DMS79 treated with DMSO at 0.1 percent for 48 hours (cell line): ENCODE data around the gene IRF7.

Experiments
- DNase-seq: peaks from one replicate; lab custom pipeline; 2025; lab: John Stamatoyannopoulos, UW

Gene IRF7

DNA sequence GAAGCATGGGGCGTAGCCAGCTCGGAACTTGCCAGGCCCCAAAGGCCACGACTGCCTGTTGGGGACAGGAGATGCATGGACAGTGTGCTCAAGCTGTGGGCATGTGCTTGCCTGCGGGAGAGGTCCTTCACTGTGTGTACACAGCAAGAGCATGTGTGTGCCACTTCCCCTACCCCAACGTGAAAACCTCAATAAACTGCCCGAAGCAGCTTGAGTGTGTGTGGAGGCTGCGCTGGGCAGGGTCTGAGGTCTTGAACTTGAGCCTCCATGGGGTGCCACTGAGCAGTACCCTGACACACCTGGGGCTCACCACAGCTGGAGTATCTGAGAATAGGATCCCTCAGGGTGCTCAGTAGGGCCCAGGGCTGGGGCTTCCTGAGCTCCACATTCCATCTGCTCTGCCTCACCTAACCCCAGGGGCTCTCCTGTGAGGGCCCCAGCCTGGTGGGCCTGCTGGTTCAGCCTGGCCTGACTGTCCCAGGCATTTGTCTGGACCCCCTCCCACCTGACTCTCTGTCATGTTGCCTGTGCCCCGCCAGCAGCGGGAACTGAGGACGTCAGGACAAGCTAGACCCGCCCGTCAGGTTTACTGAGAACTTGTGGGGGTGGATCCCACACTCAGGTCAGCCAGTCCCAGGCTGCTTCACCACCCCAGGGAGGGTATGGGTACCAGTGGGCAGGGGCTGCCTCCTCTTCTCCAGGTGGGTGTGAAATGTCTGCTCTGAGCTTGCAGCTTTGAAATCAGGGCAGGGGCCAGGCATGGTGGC lies 51.8 kb downstream of the IRF7 start:
- DNase-seq, result no peak

DNA sequence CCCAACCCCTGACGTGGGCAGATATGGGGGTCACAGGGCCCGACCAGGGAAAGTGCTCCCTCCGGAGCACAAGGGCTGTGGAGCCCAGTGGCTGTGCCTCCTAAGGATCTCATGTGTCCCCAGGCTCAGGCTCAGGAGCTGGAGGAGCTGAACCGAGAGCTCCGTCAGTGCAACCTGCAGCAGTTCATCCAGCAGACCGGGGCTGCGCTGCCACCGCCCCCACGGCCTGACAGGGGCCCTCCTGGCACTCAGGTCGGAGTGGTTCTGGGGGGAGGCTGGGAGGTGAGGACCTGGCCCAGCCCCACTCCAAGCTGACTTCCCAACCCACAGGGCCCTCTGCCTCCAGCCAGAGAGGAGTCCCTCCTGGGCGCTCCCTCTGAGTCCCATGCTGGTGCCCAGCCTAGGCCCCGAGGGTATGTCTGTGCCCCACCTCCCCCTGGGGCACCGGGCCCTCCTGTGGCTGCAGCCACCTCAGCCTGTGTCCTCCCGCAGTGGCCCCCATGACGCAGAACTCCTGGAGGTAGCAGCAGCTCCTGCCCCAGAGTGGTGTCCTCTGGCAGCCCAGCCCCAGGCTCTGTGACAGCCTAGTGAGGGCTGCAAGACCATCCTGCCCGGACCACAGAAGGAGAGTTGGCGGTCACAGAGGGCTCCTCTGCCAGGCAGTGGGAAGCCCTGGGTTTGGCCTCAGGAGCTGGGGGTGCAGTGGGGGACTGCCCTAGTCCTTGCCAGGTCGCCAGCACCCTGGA lies 52.5 kb downstream of the IRF7 start:
- DNase-seq, result no peak
